ENCODE measurements around the gene DLG5. TPM values are rescaled to one million over a fixed set of nuclear protein-coding genes. Genes with fewer than 3 reads are reported as not detected.
A peak's percentile ranks its signal among the peaks of the same experiment; 100 is the strongest.

DLG5 gene
- total RNA-seq, 3 donors from 2014 or later: 28.9 to 78.3 (median 35.1) TPM

DNA sequence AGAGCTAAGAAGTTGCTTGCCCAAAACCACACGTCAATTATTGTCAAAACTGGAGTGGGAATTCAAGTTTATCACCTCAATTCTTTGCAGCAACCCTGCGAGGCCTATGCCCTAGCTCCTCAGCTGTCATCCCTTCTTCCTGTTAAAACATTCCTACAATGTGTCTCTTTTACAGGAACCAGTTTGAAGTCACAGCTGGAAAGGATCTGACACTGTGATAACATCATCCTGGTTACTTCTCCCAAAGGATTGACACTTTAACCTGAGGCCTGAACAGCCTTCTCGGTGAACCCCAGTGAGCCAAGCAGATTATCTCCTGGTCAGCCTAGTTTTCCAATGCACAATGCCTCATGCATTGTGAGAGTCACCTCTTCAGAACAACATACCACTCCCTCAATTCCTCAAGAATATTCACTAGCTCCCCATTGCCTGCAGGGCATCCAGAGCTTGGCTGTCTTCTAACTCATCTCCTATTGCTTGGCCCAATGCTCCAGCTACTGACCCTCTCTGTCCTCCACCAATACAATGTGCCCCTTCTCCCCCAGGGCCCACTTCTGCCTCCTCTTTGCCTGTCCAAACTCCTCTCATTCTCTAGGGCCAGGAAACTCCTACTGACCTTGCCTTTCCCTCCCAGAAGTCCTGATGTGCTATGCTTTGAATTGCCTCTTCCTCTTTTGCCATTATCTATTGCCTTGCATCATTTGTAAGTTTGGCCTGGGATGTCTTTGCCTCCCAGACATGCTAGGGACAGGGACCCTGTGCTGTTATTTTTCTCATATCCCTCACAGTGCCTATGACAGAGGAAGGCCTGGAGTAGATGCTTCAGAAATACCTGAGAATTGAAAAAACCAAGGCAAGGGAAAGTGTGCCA is 10.4 kb upstream of the DLG5 start:
- DNase-seq (no peak), ATAC-seq (no peak)
- TF ChIP-seq, protein P1, sequence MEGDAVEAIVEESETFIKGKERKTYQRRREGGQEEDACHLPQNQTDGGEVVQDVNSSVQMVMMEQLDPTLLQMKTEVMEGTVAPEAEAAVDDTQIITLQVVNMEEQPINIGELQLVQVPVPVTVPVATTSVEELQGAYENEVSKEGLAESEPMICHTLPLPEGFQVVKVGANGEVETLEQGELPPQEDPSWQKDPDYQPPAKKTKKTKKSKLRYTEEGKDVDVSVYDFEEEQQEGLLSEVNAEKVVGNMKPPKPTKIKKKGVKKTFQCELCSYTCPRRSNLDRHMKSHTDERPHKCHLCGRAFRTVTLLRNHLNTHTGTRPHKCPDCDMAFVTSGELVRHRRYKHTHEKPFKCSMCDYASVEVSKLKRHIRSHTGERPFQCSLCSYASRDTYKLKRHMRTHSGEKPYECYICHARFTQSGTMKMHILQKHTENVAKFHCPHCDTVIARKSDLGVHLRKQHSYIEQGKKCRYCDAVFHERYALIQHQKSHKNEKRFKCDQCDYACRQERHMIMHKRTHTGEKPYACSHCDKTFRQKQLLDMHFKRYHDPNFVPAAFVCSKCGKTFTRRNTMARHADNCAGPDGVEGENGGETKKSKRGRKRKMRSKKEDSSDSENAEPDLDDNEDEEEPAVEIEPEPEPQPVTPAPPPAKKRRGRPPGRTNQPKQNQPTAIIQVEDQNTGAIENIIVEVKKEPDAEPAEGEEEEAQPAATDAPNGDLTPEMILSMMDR (IDR thresholded peaks at IDR 0.05): no peak
- no peaks in the 10 kb centered on the region for H3K9me3 ChIP-seq
- intact Hi-C loops (cut with DNase I, micrococcal nuclease): no loop called here
- no peaks in the 10 kb centered on the region for H3K4me1 ChIP-seq (ENCODE audit: low read depth)
- H3K4me3 ChIP-seq: no peak overlapping the region
- no peaks in the 10 kb centered on the region for H3K36me3 ChIP-seq (ENCODE audit: low read depth)

GRCh38 chr10:77932016-77932715 is 5.6 kb upstream of the DLG5 start:
- Histone ChIP-seq H3K9me3 (no peaks in the 10 kb centered on the region), H3K4me1 (ENCODE audit: low read depth) (no peaks in the 10 kb centered on the region), H3K36me3 (ENCODE audit: low read depth) (no peaks in the 10 kb centered on the region), H3K4me3 (no peak overlapping the region)
- intact Hi-C loops (cut with DNase I, micrococcal nuclease): no loop called here
- TF ChIP-seq, protein P1 (IDR thresholded peaks at IDR 0.05): no peak
- ATAC-seq: no peak
- DNase-seq: no peak

DNA sequence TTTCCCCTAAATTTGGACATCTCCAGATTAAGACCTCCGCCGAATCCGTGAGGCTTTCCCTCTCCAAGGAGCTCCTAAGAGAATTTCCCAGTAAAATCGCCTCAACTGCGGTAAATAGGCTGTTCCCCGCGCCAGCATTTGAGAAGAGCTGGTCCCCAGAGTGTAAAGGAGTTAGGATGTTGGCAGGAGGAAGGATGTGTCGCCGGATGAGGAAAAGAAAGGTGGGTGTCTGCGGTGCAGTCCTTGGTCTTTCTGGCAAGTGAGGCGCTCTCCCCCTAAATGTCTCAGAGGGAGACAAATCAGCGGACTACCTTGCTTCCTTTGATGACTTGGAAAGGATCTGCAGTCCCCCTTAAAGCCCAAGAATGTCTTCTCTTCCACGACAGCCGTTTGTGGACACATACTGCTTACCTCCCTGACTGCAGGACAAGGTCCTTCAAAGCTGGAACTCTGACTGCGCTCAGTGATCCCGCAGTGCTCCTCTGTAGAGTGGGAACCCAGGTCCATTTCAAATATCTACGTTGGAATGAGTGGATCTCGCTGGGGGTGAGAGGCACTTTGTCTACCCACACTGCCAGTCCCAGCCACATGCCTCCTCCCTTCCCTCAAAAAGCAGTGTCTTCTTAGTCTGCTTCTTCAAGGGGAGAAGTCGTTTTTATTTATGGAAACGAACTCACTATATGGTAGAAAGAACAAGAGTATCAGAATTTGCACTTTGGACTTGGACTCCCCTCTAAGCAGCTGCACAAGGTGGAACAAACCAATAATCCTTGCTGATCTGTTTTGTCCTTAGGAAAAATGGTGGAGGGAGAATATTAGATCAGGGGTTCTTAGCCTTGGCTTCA is 1.1 kb upstream of the DLG5 start:
- Histone ChIP-seq H3K4me1 (ENCODE audit: low read depth) (peaks cover 7% of the 10 kb centered on the region), H3K9me3 (no peaks in the 10 kb centered on the region), H3K36me3 (ENCODE audit: low read depth) (no peaks in the 10 kb centered on the region), H3K4me3 (no peak overlapping the region)
- no peak for DNase-seq
- intact Hi-C loops (cut with DNase I, micrococcal nuclease): no loop called here
- no peak for ATAC-seq
- TF ChIP-seq, protein P1 (IDR thresholded peaks at IDR 0.05): no peak

- no peaks in the 10 kb centered on the region for H3K9me3 ChIP-seq
- ATAC-seq: peak; percentile 77
- intact Hi-C loops (cut with DNase I, micrococcal nuclease): no loop called here
- H3K4me3 ChIP-seq: peak overlapping the region; percentile 61
- DNase-seq: peak; percentile 70 to 78 (median 77)
- H3K36me3 ChIP-seq (ENCODE audit: low read depth): no peaks in the 10 kb centered on the region
- TF ChIP-seq, protein P1 (IDR thresholded peaks at IDR 0.05): no peak
- H3K4me1 ChIP-seq (ENCODE audit: low read depth): peaks cover 7% of the 10 kb centered on the region
These were observed 575 bp downstream of the DLG5 start for GRCh38 chr10:77925795-77926565.

DNA sequence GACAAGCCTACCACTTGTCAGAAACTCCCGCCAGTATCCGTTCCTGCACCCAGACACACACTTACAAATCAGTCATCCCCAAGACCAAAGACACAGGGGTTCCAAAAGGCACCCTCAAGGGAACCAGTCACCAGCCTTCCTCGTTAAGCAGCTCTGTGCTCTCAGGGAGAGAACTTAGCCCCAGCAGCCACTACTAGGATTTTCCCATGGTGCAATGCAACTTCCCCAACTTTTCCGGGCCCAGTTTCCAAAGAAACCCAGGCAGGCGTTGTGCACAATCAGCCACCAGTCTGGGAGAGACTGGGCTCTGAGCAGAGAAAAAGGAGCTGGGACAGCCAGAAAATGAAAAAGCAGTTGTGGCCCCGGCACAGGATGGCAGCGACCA is 1.2 kb downstream of the DLG5 start:
- DNase-seq: peak in 2 of 3 donors; percentile 33 to 36
- Histone ChIP-seq H3K9me3 (no peaks in the 10 kb centered on the region), H3K4me1 (ENCODE audit: low read depth) (peaks cover 7% of the 10 kb centered on the region), H3K4me3 (peak overlapping the region; percentile 61), H3K36me3 (ENCODE audit: low read depth) (no peaks in the 10 kb centered on the region)
- TF ChIP-seq, protein P1 (IDR thresholded peaks at IDR 0.05): no peak
- intact Hi-C loops (cut with DNase I, micrococcal nuclease): no loop called here
- ATAC-seq: peak; percentile 44

Data from mucosa of descending colon (tissue), 3 donors.